GM21360 (cell line): ENCODE measurements around the gene RBBP4.
"Not testable (repeated sequence)": the region's sequence is repeated elsewhere in the genome, so short reads cannot be mapped to it uniquely, and the experiment has no call there.

ENCODE experiments used
- ATAC-seq: cut with Tn5 transposase; IDR thresholded peaks from one replicate; pipeline ENCODE4 v1.9.1; 2021; ENCODE audit warnings: mild to moderate bottlenecking, moderate library complexity; ENCODE audit not compliant: unreplicated experiment

The RBBP4 gene

GRCh38 chr1:32685498-32685897, 34.5 kb downstream of the RBBP4 start:
- ATAC-seq: no peak

- ATAC-seq: no peak
Measured at GRCh38 chr1:32686387-32686786, 35.4 kb downstream of the RBBP4 start.

GRCh38 chr1:32693455-32694174, 42.6 kb downstream of the RBBP4 start:
- ATAC-seq: no peak

- no peak for ATAC-seq
Measured at GRCh38 chr1:32695098-32695904, 44.3 kb downstream of the RBBP4 start.

- ATAC-seq: no peak
Measured at GRCh38 chr1:32696041-32696440, 45.0 kb downstream of the RBBP4 start.

GRCh38 chr1:32696996-32697395, 46.0 kb downstream of the RBBP4 start:
- not testable (repeated sequence) for ATAC-seq

- ATAC-seq: no peak
Measured at GRCh38 chr1:32701421-32701911, 50.5 kb downstream of the RBBP4 start.

- no peak for ATAC-seq
Measured at GRCh38 chr1:32701951-32702598, 51.1 kb downstream of the RBBP4 start.

- no peak for ATAC-seq
Measured at GRCh38 chr1:32702599-32703478, 51.8 kb downstream of the RBBP4 start, which contains the start of gene SYNC. SYNC (minus strand) TSS chr1:32702770; CDS start chr1:32702660, 110 bp downstream.

- ATAC-seq: no peak
Measured at GRCh38 chr1:32703479-32704291, 52.7 kb downstream of the RBBP4 start.

GRCh38 chr1:32705516-32705915, 54.5 kb downstream of the RBBP4 start:
- no peak for ATAC-seq

- ATAC-seq: no peak
Measured at GRCh38 chr1:32706491-32706890, 55.5 kb downstream of the RBBP4 start.

- ATAC-seq: no peak
Measured at GRCh38 chr1:32709075-32709474, 58.1 kb downstream of the RBBP4 start.

GRCh38 chr1:32709476-32709875, 58.5 kb downstream of the RBBP4 start:
- ATAC-seq: no peak

GRCh38 chr1:32711221-32711620, 60.2 kb downstream of the RBBP4 start:
- ATAC-seq: not testable (repeated sequence)

- no peak for ATAC-seq
Measured at GRCh38 chr1:32713081-32713480, 62.1 kb downstream of the RBBP4 start.

- no peak for ATAC-seq
Measured at GRCh38 chr1:32714277-32714676, 63.3 kb downstream of the RBBP4 start.

- ATAC-seq: no peak
Measured at GRCh38 chr1:32715901-32716311, 64.9 kb downstream of the RBBP4 start.

GRCh38 chr1:32716312-32717148, 65.5 kb downstream of the RBBP4 start:
- ATAC-seq: no peak
